Activated CD4-positive, alpha-beta T cell treated with anti-CD3 and anti-CD28 coated beads, Interleukin-2, amount 50 U/mL, for 16 hours (primary cell): ENCODE data around the gene RAD51B.

ENCODE experiments used
- DNase-seq: peaks from one replicate; pipeline ENCODE4 v3.0.0-alpha.2; 2020

RAD51B gene

GRCh38 chr14:68349900-68350629 lies 530.5 kb downstream of the RAD51B start:
- no peak for DNase-seq

GRCh38 chr14:68355415-68355814 lies 535.8 kb downstream of the RAD51B start:
- no peak for DNase-seq

GRCh38 chr14:68357777-68358176 lies 538.2 kb downstream of the RAD51B start:
- no peak for DNase-seq

GRCh38 chr14:68358500-68358899 lies 538.9 kb downstream of the RAD51B start:
- DNase-seq, result no peak

GRCh38 chr14:68359022-68359836 lies 539.6 kb downstream of the RAD51B start:
- no peak for DNase-seq

GRCh38 chr14:68359837-68360552 lies 540.4 kb downstream of the RAD51B start:
- DNase-seq, result no peak

GRCh38 chr14:68361231-68361630 lies 541.7 kb downstream of the RAD51B start:
- DNase-seq, result no peak

GRCh38 chr14:68362846-68363245 lies 543.3 kb downstream of the RAD51B start:
- DNase-seq, result no peak

- DNase-seq, result no peak
These were observed 543.9 kb downstream of the RAD51B start for GRCh38 chr14:68363466-68363842.

- no peak for DNase-seq
These were observed 544.5 kb downstream of the RAD51B start for GRCh38 chr14:68363843-68364767.

GRCh38 chr14:68364792-68365192 lies 545.2 kb downstream of the RAD51B start:
- DNase-seq, result no peak

GRCh38 chr14:68365228-68365627 lies 545.6 kb downstream of the RAD51B start:
- no peak for DNase-seq

- DNase-seq, result no peak
These were observed 547.1 kb downstream of the RAD51B start for GRCh38 chr14:68366656-68367055.

GRCh38 chr14:68367536-68367935 lies 548.0 kb downstream of the RAD51B start:
- DNase-seq, result no peak

GRCh38 chr14:68368850-68369249 lies 549.3 kb downstream of the RAD51B start:
- peak; percentile 14 for DNase-seq

GRCh38 chr14:68369281-68370056 lies 549.9 kb downstream of the RAD51B start:
- peak; percentile 46 for DNase-seq

- no peak for DNase-seq
These were observed 550.4 kb downstream of the RAD51B start for GRCh38 chr14:68370057-68370360.

GRCh38 chr14:68372368-68372767 lies 552.8 kb downstream of the RAD51B start:
- DNase-seq, result no peak

- DNase-seq, result no peak
These were observed 553.6 kb downstream of the RAD51B start for GRCh38 chr14:68373124-68373646.

- DNase-seq, result no peak
These were observed 554.4 kb downstream of the RAD51B start for GRCh38 chr14:68373847-68374444.

- DNase-seq, result no peak
These were observed 555.1 kb downstream of the RAD51B start for GRCh38 chr14:68374682-68375081.
